Natural killer cell (primary cell): Measurements from ENCODE around the gene USHBP1. TPM values are rescaled to one million over a fixed set of nuclear protein-coding genes. Genes with fewer than 3 reads are reported as not detected.
A peak's percentile ranks its signal among the peaks of the same experiment; 100 is the strongest.

Source experiments
- ATAC-seq, 3 donors: fragments of 150-1000 bp in 2 of 3; fragments of 200-7000 bp in 1 of 3; cut with Tn5 transposase; 1 replicate in 1 of 3; 2 replicates in 2 of 3; pipeline ENCODE4 v1.10.0; 2021; ENCODE audit warnings: mild to moderate bottlenecking in 2 of 3, moderate library complexity in 2 of 3
- DNase-seq, 2 donors: peaks; one replicate each; pipeline versions ENCODE4 v3.0.0 to v3.0.0-alpha.2; 2013 to 2021; ENCODE audit warnings: mixed read lengths in 1 of 2
- H3K27ac ChIP-seq: one replicate; pipeline ENCODE4 v1.5.1; 2013; ENCODE audit warnings: mild to moderate bottlenecking, low read length
- H3K27me3 ChIP-seq: one replicate; pipeline ENCODE4 v1.6.1; 2013; ENCODE audit warnings: low read length; ENCODE audit not compliant: control insufficient read depth, insufficient read depth
- H3K36me3 ChIP-seq: one replicate; pipeline ENCODE4 v1.6.1; 2013; ENCODE audit warnings: low read length; ENCODE audit not compliant: control insufficient read depth, insufficient read depth
- H3K4me1 ChIP-seq: one replicate; pipeline ENCODE4 v1.6.1; 2013; ENCODE audit warnings: low read length; ENCODE audit not compliant: control insufficient read depth, insufficient read depth
- H3K4me3 ChIP-seq: one replicate; pipeline ENCODE4 v1.5.1; 2013; ENCODE audit warnings: low read length
- H3K9me3 ChIP-seq: one replicate; pipeline ENCODE4 v1.6.1; 2013; ENCODE audit warnings: low read length; ENCODE audit not compliant: control insufficient read depth, insufficient read depth
- H3K27ac Mint-ChIP-seq, 2 donors: one replicate each; pipeline ENCODE4 v1.8.0; 2022; ENCODE audit warnings: mild to moderate bottlenecking in 2 of 2, mixed read lengths in 2 of 2, moderate library complexity in 1 of 2
- H3K27me3 Mint-ChIP-seq, 2 donors: one replicate each; pipeline ENCODE4 v1.8.0; 2022; ENCODE audit warnings: low read depth in 2 of 2, mixed read lengths in 2 of 2
- H3K36me3 Mint-ChIP-seq: one replicate; pipeline ENCODE4 v1.8.0; 2022; ENCODE audit warnings: mixed read lengths
- H3K4me1 Mint-ChIP-seq, 2 donors: one replicate each; pipeline ENCODE4 v1.8.0; 2022; ENCODE audit warnings: mixed read lengths in 2 of 2
- H3K4me3 Mint-ChIP-seq: one replicate; pipeline ENCODE4 v1.8.0; 2022; ENCODE audit warnings: mild to moderate bottlenecking, moderate library complexity, mixed read lengths
- H3K9me3 Mint-ChIP-seq, 2 donors: one replicate each; pipeline ENCODE4 v1.8.0; 2022; ENCODE audit warnings: mixed read lengths in 2 of 2
- WGBS: methylation state at CpG from one replicate; pipeline ENCODE4 v1.1.7; 2013; ENCODE audit warnings: missing lambda C conversion rate; ENCODE audit not compliant: insufficient coverage; 5-methylcytosine and 5-hydroxymethylcytosine counted together
- intact Hi-C: fragments of 100-400 bp; cut with micrococcal nuclease; formaldehyde crosslinking; loops from one replicate; pipeline ENCODE4 v1.14.2; 2022
- total RNA-seq, 4 donors: library from RNA; stranded (reverse); fragments of 120-200 nt in 1 of 4; gene quantifications; one replicate each; pipeline versions ENCODE4 v1.2.3 to v1.2.4, GENCODE V29; 2013 to 2022
- TF ChIP-seq, protein P1 (sequence below): fragments of 200-600 bp; IDR thresholded peaks from one replicate; pipeline ENCODE4 v1.8.0; 2022; ENCODE audit warnings: antibody characterized with exemption

The USHBP1 gene
- total RNA-seq, 3 donors from 2014 or later (not counting 1 experiment from before 2014, with no cell fraction given), result not detected

DNA sequence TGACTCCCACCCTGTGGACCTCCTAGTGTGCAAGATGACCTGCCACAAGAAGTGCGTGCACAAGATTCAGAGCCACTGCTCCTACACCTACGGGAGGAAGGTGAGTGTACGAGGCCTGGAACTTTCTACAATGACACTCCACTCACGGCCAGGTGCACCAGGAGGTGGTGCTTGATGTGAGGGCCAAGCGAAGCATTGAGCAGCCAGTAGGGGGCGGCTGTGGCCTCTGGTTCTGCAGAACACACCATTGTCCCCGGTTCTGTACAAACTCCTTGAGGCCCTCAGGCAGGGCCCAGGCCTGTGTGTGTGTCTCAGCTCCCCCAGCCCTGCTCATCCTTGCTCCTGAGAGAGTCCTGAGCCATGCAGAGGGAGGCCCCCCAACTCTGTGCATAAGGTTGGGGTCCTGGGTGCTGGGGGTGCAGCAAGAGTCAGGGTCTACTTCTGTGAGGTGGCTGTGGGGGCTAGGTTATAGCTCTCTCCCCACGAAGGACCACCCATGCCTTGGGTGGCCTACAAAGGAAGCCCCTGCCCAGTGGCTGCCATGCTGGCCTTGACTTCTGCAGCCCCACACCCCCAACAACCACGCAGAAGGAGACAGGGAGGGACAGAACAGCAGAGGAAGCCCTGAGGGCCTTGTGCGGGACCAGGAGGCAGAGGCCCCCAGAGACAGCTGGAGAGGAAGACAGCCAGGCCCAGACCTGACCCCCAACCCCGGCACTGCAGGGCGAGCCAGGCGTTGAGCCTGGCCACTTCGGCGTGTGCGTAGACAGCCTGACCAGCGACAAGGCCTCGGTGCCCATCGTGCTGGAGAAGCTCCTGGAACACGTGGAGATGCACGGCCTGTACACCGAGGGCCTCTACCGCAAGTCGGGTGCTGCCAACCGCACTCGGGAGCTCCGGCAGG lies 59.1 kb downstream of the USHBP1 start:
- no peaks in the 10 kb centered on the region for H3K9me3 Mint-ChIP-seq
- no peaks in the 10 kb centered on the region for H3K9me3 ChIP-seq
- H3K4me1 Mint-ChIP-seq, result peaks cover 0 to 4% of the 10 kb centered on the region in 2 donors
- DNase-seq, result peak; percentile 44 to 74
- no peak overlapping the region for H3K27ac Mint-ChIP-seq
- H3K36me3 Mint-ChIP-seq, result no peaks in the 10 kb centered on the region
- 92% methylated on average over 27 of the region's 27 CpGs for WGBS
- no peak overlapping the region for H3K27ac ChIP-seq
- TF ChIP-seq, protein P1, sequence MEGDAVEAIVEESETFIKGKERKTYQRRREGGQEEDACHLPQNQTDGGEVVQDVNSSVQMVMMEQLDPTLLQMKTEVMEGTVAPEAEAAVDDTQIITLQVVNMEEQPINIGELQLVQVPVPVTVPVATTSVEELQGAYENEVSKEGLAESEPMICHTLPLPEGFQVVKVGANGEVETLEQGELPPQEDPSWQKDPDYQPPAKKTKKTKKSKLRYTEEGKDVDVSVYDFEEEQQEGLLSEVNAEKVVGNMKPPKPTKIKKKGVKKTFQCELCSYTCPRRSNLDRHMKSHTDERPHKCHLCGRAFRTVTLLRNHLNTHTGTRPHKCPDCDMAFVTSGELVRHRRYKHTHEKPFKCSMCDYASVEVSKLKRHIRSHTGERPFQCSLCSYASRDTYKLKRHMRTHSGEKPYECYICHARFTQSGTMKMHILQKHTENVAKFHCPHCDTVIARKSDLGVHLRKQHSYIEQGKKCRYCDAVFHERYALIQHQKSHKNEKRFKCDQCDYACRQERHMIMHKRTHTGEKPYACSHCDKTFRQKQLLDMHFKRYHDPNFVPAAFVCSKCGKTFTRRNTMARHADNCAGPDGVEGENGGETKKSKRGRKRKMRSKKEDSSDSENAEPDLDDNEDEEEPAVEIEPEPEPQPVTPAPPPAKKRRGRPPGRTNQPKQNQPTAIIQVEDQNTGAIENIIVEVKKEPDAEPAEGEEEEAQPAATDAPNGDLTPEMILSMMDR, result peak; percentile 30
- intact Hi-C loops, result loop anchor here (1.0 kb wide), 1 partner anchor 77 kb away; no protein-coding TSS in a partner anchor
- H3K4me3 ChIP-seq, result no peak overlapping the region
- H3K4me1 ChIP-seq, result peaks cover 3% of the 10 kb centered on the region
- H3K4me3 Mint-ChIP-seq, result no peak overlapping the region
- ATAC-seq, result peak; percentile 58 to 78 (median 60)
- no peaks in the 10 kb centered on the region for H3K27me3 Mint-ChIP-seq
- H3K27me3 ChIP-seq, result no peaks in the 10 kb centered on the region
- peaks cover 74% of the 10 kb centered on the region for H3K36me3 ChIP-seq

DNA sequence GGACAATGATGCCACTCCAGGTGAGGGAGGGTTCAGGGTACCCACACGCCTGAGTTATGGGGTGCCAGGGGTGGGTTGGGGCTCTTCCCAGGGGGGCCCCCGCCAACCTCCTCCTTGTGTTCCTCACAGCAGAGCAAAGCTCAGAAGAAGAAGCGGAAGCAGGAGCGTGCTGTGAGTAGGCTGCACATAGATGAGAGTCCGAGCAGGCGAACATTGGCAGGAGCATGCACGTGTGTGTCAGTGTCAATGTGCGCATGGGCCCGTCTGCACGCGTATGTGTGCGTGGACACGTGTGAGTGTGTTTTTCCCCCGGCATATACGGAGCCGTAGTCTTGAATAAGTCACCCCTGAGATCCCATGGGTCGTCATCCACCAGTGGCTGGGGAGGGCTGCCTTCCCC lies 61.8 kb downstream of the USHBP1 start:
- H3K27me3 Mint-ChIP-seq, result no peaks in the 10 kb centered on the region
- ATAC-seq (no peak), DNase-seq (no peak)
- H3K4me3 ChIP-seq, result no peak overlapping the region
- H3K4me1 ChIP-seq, result no peaks in the 10 kb centered on the region
- TF ChIP-seq, protein P1, result no peak
- no peak overlapping the region for H3K27ac ChIP-seq
- H3K27ac Mint-ChIP-seq, result no peak overlapping the region
- peaks cover 75% of the 10 kb centered on the region for H3K36me3 ChIP-seq
- H3K36me3 Mint-ChIP-seq, result no peaks in the 10 kb centered on the region
- 95% methylated on average over 17 of the region's 17 CpGs for WGBS
- H3K4me3 Mint-ChIP-seq, result no peak overlapping the region
- no peaks in the 10 kb centered on the region for H3K9me3 Mint-ChIP-seq
- H3K27me3 ChIP-seq, result no peaks in the 10 kb centered on the region
- intact Hi-C loops, result no loop called here
- H3K4me1 Mint-ChIP-seq, result no peaks in the 10 kb centered on the region
- no peaks in the 10 kb centered on the region for H3K9me3 ChIP-seq

DNA sequence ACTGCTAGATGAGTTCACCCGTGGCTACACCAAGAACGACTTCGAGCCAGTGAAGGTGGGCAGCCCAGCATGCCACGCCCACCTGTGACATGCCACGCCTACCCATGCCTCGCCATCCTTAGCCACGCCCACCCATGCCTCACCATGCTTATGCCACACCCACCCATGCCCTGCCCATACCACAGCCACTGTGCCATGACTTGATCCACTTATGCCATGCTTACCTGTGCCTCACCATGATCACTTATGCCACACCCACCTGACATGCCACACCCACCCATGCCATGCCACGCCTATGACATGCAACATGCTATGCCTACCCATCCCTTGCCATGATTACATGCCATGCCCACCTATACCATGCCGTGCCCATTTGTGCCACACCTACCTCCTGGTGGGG lies 62.3 kb downstream of the USHBP1 start:
- no peaks in the 10 kb centered on the region for H3K4me1 Mint-ChIP-seq
- 94% methylated on average over 9 of the region's 9 CpGs for WGBS
- no peaks in the 10 kb centered on the region for H3K27me3 Mint-ChIP-seq
- peaks cover 77% of the 10 kb centered on the region for H3K36me3 ChIP-seq
- H3K27ac ChIP-seq, result no peak overlapping the region
- no peak overlapping the region for H3K4me3 ChIP-seq
- no peaks in the 10 kb centered on the region for H3K9me3 Mint-ChIP-seq
- ATAC-seq, result no peak
- H3K36me3 Mint-ChIP-seq, result no peaks in the 10 kb centered on the region
- H3K4me3 Mint-ChIP-seq, result no peak overlapping the region
- no peaks in the 10 kb centered on the region for H3K4me1 ChIP-seq
- intact Hi-C loops, result no loop called here
- TF ChIP-seq, protein P1, result no peak
- DNase-seq, result peak in 1 of 2 donors; percentile 42
- H3K9me3 ChIP-seq, result no peaks in the 10 kb centered on the region
- H3K27ac Mint-ChIP-seq, result no peak overlapping the region
- H3K27me3 ChIP-seq, result no peaks in the 10 kb centered on the region
